Measurements from ENCODE around the gene ZDHHC7.
A peak's percentile ranks its signal among the peaks of the same experiment; 100 is the strongest.

Gene ZDHHC7

GRCh38 chr16:84928679-84929420, 82.5 kb downstream of the ZDHHC7 start:
- DNase-seq (ENCODE audit: low spot score) = peak; percentile 86
- TF ChIP-seq CTCF (IDR thresholded peaks at IDR 0.05) = no peak
- Histone ChIP-seq H3K4me3 (no peak overlapping the region), H3K27ac (peak overlapping the region in 1 of 2 donors; percentile 74)

GRCh38 chr16:84927621-84928591, 83.4 kb downstream of the ZDHHC7 start:
- peak overlapping the region in 1 of 2 donors; percentile 74 for H3K27ac ChIP-seq
- no peak for TF ChIP-seq CTCF (IDR thresholded peaks at IDR 0.05)
- no peak for DNase-seq (ENCODE audit: low spot score)
- no peak overlapping the region for H3K4me3 ChIP-seq

- no peak overlapping the region for H3K4me3 ChIP-seq
- H3K27ac ChIP-seq = no peak overlapping the region
- DNase-seq (ENCODE audit: low spot score) = no peak
- TF ChIP-seq CTCF (IDR thresholded peaks at IDR 0.05) = no peak
These were observed 84.9 kb downstream of the ZDHHC7 start for GRCh38 chr16:84926462-84926861.

- TF ChIP-seq CTCF (IDR thresholded peaks at IDR 0.05) = no peak
These were observed 85.5 kb downstream of the ZDHHC7 start for GRCh38 chr16:84925773-84926372.

GRCh38 chr16:84925092-84925772, 86.1 kb downstream of the ZDHHC7 start:
- peak overlapping the region in 1 of 2 donors; percentile 60 for H3K27ac ChIP-seq
- no peak overlapping the region for H3K4me3 ChIP-seq
- peak; percentile 70 for TF ChIP-seq CTCF (IDR thresholded peaks at IDR 0.05)
- DNase-seq (ENCODE audit: low spot score) = no peak

More at GRCh38 chr16:84925773-84926372, 85.5 kb downstream of the ZDHHC7 start:
- no peak for DNase-seq (ENCODE audit: low spot score)
- Histone ChIP-seq H3K4me3 (no peak overlapping the region), H3K27ac (peak overlapping the region in 1 of 2 donors; percentile 26)

- TF ChIP-seq CTCF (IDR thresholded peaks at IDR 0.05) = no peak
- Histone ChIP-seq H3K4me3 (no peak overlapping the region), H3K27ac (peak overlapping the region in 1 of 2 donors; percentile 60)
- DNase-seq (ENCODE audit: low spot score) = no peak
These were observed 86.8 kb downstream of the ZDHHC7 start for GRCh38 chr16:84924331-84925091.

Data from coronary artery (tissue), 2 donors.